Neural progenitor cell (in vitro differentiated cells): ENCODE results near the gene GRID1.

Experiments used
- EZH2 ChIP-seq: fragments of 200-600 bp; sonication (generic); IDR thresholded peaks from 2 replicates; pipeline ENCODE4 v1.6.1; 2017; ENCODE audit warnings: antibody characterized with exemption, mild to moderate bottlenecking, moderate library complexity
- EZH2phosphoT487 ChIP-seq: fragments of 200-600 bp; sonication (generic); IDR thresholded peaks from 2 replicates; pipeline ENCODE4 v1.6.1; 2017; ENCODE audit warnings: antibody characterized with exemption
- TF ChIP-seq, protein P1 (sequence below): fragments of 200-600 bp; sonication (generic); IDR thresholded peaks from 2 replicates; pipeline ENCODE4 v1.5.1; 2017; ENCODE audit warnings: antibody characterized with exemption, mild to moderate bottlenecking

DNA sequence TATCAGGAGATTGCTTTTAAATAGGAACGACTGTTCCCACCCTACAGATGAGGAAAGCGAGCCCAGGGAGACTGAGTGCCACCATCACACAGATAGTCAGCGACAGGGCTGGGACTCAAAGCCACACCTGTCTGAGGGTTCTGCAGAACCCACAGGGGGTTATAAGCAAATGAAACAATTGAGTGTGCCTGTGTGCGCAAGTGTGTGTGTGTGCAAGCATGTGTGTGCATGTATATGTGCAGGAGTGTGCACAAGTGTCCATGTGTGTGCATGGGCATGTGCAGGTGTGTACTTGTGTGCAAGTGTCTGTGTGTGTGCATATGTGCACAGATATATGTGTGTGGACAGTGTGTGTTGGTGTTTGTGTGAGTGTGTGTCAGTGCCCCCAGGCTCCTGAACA lies 280.2 kb downstream of the GRID1 start:
- TF ChIP-seq, protein P1, sequence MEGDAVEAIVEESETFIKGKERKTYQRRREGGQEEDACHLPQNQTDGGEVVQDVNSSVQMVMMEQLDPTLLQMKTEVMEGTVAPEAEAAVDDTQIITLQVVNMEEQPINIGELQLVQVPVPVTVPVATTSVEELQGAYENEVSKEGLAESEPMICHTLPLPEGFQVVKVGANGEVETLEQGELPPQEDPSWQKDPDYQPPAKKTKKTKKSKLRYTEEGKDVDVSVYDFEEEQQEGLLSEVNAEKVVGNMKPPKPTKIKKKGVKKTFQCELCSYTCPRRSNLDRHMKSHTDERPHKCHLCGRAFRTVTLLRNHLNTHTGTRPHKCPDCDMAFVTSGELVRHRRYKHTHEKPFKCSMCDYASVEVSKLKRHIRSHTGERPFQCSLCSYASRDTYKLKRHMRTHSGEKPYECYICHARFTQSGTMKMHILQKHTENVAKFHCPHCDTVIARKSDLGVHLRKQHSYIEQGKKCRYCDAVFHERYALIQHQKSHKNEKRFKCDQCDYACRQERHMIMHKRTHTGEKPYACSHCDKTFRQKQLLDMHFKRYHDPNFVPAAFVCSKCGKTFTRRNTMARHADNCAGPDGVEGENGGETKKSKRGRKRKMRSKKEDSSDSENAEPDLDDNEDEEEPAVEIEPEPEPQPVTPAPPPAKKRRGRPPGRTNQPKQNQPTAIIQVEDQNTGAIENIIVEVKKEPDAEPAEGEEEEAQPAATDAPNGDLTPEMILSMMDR = no peak
- no peak for TF ChIP-seq EZH2
- TF ChIP-seq EZH2phosphoT487 = no peak
